Germinal center (tissue), 1 donor: ENCODE measurements around the gene RUNX1.

Experiments used
- DNase-seq: peaks from one replicate; pipeline ENCODE4 v3.0.0; 2012; ENCODE audit warnings: mixed read lengths, low spot score

The RUNX1 gene

GRCh38 chr21:34992736-34993398 is 56.2 kb downstream of the RUNX1 start:
- no peak for DNase-seq

GRCh38 chr21:34992180-34992579 is 56.9 kb downstream of the RUNX1 start:
- no peak for DNase-seq

- DNase-seq: no peak
Measured at GRCh38 chr21:34991366-34991957, 57.6 kb downstream of the RUNX1 start.

- DNase-seq: no peak
Measured at GRCh38 chr21:34990842-34991241, 58.3 kb downstream of the RUNX1 start.

- no peak for DNase-seq
Measured at GRCh38 chr21:34989337-34990151, 59.6 kb downstream of the RUNX1 start.

- DNase-seq: no peak
Measured at GRCh38 chr21:34988625-34989024, 60.5 kb downstream of the RUNX1 start.

GRCh38 chr21:34988139-34988538 is 61.0 kb downstream of the RUNX1 start:
- no peak for DNase-seq

GRCh38 chr21:34987501-34988072 is 61.5 kb downstream of the RUNX1 start:
- DNase-seq: no peak

- peak; percentile 8 for DNase-seq
Measured at GRCh38 chr21:34986561-34987500, 62.3 kb downstream of the RUNX1 start.

GRCh38 chr21:34984356-34985058 is 64.6 kb downstream of the RUNX1 start:
- DNase-seq: no peak

- DNase-seq: no peak
Measured at GRCh38 chr21:34983680-34984086, 65.4 kb downstream of the RUNX1 start.

- DNase-seq: no peak
Measured at GRCh38 chr21:34981791-34982190, 67.3 kb downstream of the RUNX1 start.

GRCh38 chr21:34980423-34981115 is 68.5 kb downstream of the RUNX1 start:
- DNase-seq: no peak

- no peak for DNase-seq
Measured at GRCh38 chr21:34979383-34979782, 69.7 kb downstream of the RUNX1 start.

GRCh38 chr21:34977333-34977732 is 71.8 kb downstream of the RUNX1 start:
- DNase-seq: no peak

- peak; percentile 55 for DNase-seq
Measured at GRCh38 chr21:34974162-34974981, 74.7 kb downstream of the RUNX1 start.

GRCh38 chr21:34973685-34974084 is 75.4 kb downstream of the RUNX1 start:
- no peak for DNase-seq

GRCh38 chr21:34971656-34972055 is 77.4 kb downstream of the RUNX1 start:
- DNase-seq: no peak

- DNase-seq: no peak
Measured at GRCh38 chr21:34970566-34970965, 78.5 kb downstream of the RUNX1 start.

- no peak for DNase-seq
Measured at GRCh38 chr21:34970167-34970500, 79.0 kb downstream of the RUNX1 start.
